Activated CD4-positive, alpha-beta T cell treated with anti-CD3 and anti-CD28 coated beads, Interleukin-2, amount 50 U/mL, for 24 hours (primary cell): ENCODE results near the gene CDK5RAP1.
A peak's percentile ranks its signal among the peaks of the same experiment; 100 is the strongest.

ENCODE experiments used
- DNase-seq, 2 donors: peaks; one replicate each; pipeline ENCODE4 v3.0.0-alpha.2; 2020; ENCODE audit warnings: low read depth in 1 of 2, low spot score in 1 of 2

CDK5RAP1 gene

DNA sequence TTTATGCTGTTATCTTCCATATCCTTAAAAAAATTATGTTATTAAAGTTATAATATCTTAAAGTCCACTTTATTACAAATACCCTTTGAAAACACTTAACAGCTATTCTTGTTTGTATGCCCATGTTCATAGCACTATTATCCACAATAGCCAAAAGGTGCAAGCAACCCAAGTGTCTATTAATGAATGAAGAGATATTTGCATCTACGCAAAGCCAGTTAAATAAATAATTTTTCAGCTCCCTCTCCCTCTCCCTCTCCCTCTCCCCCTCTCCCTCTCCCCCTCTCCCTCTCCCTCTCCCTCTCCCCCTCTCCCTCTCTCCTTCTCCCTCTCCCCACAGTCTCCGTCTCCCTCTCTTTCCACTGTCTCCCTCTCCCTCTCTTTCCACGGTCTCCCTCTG, 13.1 kb downstream of the CDK5RAP1 start:
- DNase-seq: no peak

GRCh38 chr20:33387177-33387576, 14.1 kb downstream of the CDK5RAP1 start:
- DNase-seq: no peak

DNA sequence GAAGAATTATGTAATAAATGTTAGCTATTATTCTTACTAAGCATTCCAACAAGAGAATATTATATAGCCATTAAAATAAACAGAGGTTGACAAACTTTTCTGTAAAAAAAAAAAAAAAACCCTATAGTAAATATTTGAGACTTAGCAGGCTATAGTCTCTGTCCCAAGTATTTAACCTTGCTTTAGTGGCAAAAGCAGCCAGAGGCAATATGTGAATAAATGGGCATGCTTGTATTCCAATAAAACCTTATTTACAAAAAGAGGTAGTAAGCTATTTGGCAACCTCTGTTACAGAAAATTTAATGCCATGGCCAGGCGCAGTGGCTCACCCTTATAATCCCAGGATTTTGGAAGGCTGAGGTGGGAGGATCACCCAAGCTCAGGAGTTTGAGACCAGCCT, 14.6 kb downstream of the CDK5RAP1 start:
- no peak for DNase-seq

GRCh38 chr20:33377366-33377765, 24.0 kb downstream of the CDK5RAP1 start:
- no peak for DNase-seq

DNA sequence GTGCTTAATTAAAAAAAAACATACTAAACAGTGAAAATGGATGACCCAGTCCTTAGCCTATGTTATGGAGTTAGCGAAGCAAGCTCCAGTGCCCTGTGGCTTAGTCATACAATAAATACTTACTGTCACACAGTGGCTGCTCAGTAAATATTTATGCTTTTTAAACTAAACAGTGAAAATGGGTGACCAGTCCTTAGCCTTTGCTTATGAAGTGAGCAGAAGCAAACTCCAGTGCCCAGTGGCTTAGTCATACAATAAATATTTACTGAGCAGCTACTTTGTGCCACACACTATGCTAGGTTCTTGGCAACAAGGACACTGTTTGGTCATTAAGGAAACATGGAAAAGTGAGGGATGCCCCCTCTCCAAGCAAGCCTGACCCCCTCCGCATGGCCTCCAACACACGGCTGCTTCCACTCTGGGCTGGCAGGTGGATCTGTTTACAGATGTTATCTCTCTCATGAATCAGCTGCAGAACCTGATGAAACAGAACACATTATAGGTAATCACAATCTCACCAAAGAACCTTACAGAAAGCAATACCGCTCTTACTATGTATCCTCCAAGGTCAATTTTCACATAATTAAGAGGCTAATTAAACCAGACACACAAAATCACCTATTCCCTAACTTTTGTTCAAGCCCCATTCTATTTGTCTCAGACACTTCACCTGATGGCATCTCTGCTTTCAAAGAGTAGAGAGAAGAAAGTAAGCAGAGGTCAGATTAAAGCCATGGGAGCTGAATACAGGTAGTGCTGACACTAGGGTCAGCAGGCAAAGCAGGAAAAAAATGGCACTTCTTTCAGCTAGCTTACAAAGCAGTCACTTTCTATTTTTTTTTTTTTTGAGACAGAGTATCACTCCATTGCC, 27.3 kb downstream of the CDK5RAP1 start:
- DNase-seq: no peak

DNA sequence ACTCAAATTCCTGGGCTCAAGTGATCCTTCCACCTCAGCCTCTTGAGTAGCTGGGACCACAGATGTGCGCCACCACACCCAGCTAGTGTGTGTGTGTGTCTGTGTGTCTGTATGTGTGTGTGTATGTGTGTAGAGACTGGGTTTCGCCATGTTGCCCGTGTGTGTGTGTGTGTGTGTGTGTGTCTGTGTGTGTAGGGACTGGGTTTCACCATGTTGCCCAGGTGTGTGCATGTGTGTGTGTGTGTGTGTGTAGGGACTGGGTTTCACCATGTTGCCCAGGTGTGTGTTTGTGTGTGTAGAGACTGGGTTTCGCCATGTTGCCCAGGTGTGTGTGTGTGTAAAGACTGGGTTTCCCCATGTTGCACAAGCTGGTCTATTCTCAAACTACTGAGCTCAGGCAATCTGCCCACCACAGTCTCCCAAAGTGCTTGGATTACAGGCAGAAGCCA, 28.3 kb downstream of the CDK5RAP1 start:
- no peak for DNase-seq

- DNase-seq: peak; percentile 5 to 26
Observed at GRCh38 chr20:33370291-33370690, 31.0 kb downstream of the CDK5RAP1 start.

GRCh38 chr20:33362898-33363297, 38.4 kb downstream of the CDK5RAP1 start:
- DNase-seq: no peak

DNA sequence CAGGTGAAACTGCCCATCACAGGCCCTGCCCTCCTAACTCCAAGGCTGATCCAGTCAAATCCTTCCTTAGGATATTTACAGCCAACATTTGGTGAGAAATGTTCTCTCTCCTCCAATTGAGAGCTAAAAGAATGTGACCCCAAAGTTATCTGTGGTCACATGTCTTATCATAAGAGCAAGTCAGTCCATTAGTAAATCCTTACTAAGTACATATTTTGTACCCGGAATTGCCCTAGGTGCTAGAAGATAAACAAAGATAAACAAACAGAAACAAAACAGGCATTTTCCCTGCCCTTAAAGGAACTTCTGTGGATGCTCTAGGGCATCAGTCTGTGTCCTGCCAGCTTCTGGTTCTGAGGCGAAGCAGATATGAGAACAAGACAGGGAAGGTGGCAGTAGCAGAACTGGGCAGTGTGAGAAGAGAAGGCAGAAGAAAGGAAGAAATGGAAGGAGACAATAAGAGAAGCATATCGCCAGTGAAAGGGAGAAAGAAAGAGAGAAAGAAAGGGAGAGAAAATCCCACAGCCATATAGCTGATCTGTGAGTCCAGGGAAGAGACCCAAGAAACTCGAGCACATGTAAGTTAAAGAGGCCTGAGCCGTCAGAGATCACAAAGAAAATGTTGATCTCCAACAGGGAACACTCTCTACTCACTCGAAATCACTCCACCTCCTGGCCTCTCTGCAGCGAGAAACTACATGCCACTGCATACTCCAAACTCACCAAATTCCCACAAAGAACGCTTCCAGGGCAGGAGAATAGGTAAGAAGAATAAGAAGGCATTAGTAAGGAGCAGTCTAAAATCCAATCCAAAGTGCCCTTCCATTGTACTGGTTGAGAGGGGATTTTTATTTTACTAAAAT, 41.7 kb downstream of the CDK5RAP1 start:
- no peak for DNase-seq

DNA sequence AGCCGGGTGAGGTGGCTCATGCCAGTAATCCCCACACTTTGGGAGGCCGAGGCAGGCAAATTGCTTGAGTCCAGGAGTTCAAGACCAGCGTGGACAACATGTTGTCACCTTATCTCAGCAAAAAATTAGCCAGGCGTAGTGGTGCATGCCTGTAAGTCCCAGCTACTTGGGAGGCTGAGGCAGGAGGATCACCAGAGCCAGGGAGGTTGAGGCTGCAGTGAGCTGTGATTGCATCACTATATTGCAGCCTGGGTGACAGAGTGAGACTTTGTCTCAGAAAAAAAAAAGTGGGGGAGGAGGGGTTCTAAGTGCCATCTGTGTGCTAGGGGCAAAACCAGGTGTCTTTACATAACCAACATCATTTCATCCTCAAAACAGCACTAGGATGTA, 48.3 kb downstream of the CDK5RAP1 start:
- no peak for DNase-seq

- DNase-seq: no peak
Observed at GRCh38 chr20:33352258-33353012, 48.9 kb downstream of the CDK5RAP1 start.

GRCh38 chr20:33351696-33352095, 49.6 kb downstream of the CDK5RAP1 start:
- DNase-seq: no peak

DNA sequence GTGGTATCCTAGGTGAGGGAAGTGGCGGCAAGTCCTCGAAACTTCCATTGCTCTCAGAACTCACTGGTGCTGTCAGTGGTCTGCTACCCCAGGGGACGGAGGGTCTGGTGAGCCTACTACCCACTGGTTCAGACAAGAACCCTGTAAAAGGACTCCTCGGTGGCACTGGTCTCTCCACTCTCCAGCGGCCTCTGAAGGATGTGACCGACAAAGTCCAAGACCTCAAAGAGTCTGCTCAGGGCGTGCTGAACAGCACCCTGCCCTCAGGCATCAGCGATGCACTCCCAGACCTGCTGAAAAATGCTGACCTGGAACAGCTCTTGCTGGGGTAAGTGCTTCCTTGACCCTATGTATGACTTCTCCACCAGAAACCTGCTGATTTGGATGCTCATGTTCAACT, 51.8 kb downstream of the CDK5RAP1 start:
- DNase-seq: no peak

DNA sequence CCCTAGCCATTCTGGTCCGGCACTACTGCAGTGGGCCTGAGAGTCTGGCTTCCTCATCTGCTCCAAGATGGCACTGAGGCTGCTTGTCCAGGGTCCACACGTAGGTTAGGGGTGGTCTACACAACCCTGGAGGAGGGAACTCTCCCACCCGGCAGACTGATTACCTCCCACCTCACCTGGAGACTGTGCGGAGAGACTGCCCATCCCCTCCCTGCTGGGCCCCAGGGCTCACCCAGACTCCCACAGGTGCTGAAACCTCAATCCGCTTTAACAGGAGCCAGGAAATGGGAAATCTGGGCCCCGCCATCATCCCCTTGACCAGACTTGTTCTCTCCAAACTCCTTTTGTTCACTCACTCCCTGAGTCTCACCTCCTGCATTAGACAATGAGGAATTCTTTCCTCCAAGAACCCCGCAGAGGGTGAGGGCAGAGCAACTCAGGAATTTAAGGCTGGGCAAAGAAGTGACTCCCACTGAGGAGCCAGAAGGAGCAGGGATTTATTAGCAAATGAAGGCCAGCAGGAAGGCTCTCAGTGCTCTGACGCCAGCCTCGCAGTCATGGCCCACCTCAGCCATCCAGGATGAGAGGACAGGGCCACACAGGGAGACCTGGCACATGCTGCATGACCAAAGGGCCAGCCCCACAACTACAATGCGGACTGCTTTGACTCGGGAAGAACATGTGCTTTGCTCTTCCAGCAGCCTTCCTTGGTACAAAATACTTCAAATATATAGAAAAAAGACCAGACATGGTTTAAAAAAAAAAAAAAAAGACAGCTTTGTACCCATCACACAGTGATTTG, 53.0 kb downstream of the CDK5RAP1 start:
- no peak for DNase-seq

DNA sequence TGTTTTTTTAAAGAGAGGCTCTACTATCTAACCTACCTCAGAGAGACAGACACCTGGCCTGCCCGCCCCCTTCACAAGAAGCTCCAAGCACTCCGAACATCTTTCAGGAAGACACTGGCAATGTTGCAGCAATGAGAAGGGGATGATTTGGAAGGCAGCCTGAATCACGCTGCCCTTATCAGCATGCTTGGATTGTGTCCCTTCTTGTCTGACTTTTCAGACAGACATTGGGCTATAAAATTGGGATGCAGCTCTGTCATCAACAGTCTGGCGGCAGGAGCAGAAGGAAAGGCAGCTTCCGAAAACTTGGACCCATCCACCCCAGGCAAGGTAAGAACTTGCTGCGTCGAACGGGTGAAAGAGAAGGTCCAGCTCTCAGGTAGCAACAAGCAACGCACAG, 56.0 kb downstream of the CDK5RAP1 start:
- DNase-seq: no peak

GRCh38 chr20:33343521-33343920, 57.8 kb downstream of the CDK5RAP1 start:
- no peak for DNase-seq

GRCh38 chr20:33339515-33340058, 61.7 kb downstream of the CDK5RAP1 start:
- no peak for DNase-seq

- no peak for DNase-seq
Observed at GRCh38 chr20:33338467-33339258, 62.7 kb downstream of the CDK5RAP1 start.

- no peak for DNase-seq
Observed at GRCh38 chr20:33337531-33338165, 63.7 kb downstream of the CDK5RAP1 start.
